ENCODE measurements around the gene GABRD. TPM values are rescaled to one million over a fixed set of nuclear protein-coding genes. Genes with fewer than 3 reads are reported as not detected.

The GABRD gene
- total RNA-seq, 1 experiment from 2014 or later, result not detected

DNA sequence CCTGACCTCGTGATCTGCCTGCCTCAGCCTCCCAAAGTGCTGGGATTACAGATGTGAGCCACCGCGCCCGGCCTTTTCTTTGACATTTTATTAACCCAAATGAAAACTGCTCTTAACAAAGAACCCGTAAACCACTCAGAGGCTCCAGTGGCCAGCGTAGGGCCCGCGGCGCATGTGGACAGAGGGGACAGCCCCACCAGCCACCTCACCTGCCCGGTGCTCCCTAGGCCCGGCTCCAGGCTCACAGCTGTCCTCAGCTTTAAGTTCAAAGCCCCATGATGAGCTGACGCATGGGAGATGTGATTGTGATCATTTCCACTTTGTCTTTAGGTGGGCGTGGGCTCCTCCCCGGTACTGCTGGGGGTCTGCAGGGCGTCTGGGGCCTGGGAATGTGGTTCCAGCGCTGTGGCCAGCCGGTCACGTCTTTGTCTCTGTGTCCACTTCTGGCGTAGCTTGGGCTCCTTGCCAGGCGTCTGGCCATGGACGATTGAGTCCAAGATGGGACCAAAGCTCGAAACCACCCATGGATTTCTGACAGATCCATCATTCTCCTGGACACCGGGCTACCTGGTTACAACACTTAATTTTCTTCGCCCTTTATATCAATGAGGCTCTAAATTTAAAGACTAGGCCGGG is 37.9 kb downstream of the GABRD start:
- H3K36me3 ChIP-seq, result no peaks in the 10 kb centered on the region
- peaks cover 16% of the 10 kb centered on the region for H3K27me3 ChIP-seq
- DNase-seq, result no peak
- peaks cover 6% of the 10 kb centered on the region; the same call in 1 of the 2 replicates for H3K4me1 ChIP-seq
- H3K27ac ChIP-seq, result no peak overlapping the region
- H3K4me3 ChIP-seq, result no peak overlapping the region
- H3K9me3 ChIP-seq (replicated peaks), result no peaks in the 10 kb centered on the region

- Histone ChIP-seq H3K4me1 (peaks cover 6% of the 10 kb centered on the region; the same call in 1 of the 2 replicates), H3K9me3 (replicated peaks) (no peaks in the 10 kb centered on the region), H3K27me3 (peaks cover 16% of the 10 kb centered on the region), H3K4me3 (peak overlapping the region; percentile 12; the same call in 1 of the 2 replicates), H3K27ac (no peak overlapping the region), H3K36me3 (no peaks in the 10 kb centered on the region)
- peak; percentile 50 to 63 for DNase-seq
Measured at GRCh38 chr1:2059290-2059953, 40.3 kb downstream of the GABRD start.

GRCh38 chr1:2060072-2060471 is 40.9 kb downstream of the GABRD start:
- peak overlapping the region; percentile 12; the same call in 1 of the 2 replicates for H3K4me3 ChIP-seq
- H3K9me3 ChIP-seq (replicated peaks), result no peaks in the 10 kb centered on the region
- H3K36me3 ChIP-seq, result no peaks in the 10 kb centered on the region
- no peak for DNase-seq
- H3K27me3 ChIP-seq, result peaks cover 16% of the 10 kb centered on the region
- H3K4me1 ChIP-seq, result peaks cover 6% of the 10 kb centered on the region; the same call in 1 of the 2 replicates
- no peak overlapping the region for H3K27ac ChIP-seq

DNA sequence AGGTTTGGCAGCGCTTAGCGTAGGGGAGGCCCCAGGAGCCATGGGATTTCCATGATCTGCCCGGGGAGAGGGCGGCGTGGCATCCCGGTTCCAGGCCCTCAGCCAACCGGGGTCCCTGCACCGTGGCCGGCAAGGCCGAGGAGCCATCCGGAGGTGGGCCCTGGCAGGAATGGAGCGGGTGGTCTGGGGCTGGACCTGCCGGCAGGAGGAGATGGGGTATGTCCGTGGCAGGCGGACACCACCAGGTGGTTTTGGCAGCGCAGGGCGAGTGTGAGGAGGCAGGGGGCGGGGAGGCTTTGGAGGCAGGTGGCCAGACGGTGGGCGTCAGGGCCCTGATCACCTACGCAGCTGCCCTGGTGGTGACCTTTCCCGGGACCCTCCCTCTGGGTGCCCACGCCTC is 41.4 kb downstream of the GABRD start:
- DNase-seq, result no peak
- no peaks in the 10 kb centered on the region for H3K36me3 ChIP-seq
- H3K4me3 ChIP-seq, result no peak overlapping the region
- H3K27me3 ChIP-seq, result peaks cover 16% of the 10 kb centered on the region
- peaks cover 6% of the 10 kb centered on the region; the same call in 1 of the 2 replicates for H3K4me1 ChIP-seq
- H3K27ac ChIP-seq, result no peak overlapping the region
- H3K9me3 ChIP-seq (replicated peaks), result no peaks in the 10 kb centered on the region

DNA sequence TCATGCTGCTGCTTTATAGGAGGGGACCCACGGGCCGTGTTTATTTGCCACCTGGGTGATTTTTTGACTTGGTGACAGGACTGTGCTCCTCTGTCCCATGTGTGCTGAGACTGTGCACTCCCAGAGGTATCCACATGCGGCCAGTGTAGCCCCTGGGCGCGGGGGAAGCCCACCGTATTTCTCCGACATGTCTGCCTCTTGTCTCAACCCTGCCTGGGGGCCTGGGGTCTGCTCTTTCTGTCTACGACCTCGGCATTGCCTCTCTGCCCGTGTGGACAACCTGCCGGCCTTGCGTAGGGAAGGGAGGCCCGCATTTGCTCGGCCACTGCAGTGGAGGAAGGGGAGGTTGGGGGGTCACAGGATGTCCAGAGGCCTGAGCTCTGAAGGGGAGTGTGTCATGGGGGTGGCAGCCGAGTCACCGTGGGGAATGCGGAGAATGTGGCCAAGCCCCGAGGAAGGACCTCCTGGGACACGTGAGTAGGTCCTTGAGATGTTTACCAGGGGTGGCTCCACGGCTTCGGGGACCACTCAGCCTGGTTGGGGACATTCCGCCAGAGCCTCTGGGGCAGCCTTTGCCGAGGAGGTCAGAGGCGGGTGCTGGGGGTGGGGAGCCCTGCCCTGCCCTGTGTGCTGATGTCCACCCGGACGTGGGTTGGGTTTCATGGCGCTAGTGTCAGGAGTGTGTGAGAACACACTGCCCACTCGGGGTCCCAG is 42.1 kb downstream of the GABRD start:
- DNase-seq, result no peak
- Histone ChIP-seq H3K36me3 (no peaks in the 10 kb centered on the region), H3K27me3 (peaks cover 16% of the 10 kb centered on the region), H3K4me1 (peaks cover 6% of the 10 kb centered on the region; the same call in 1 of the 2 replicates), H3K27ac (no peak overlapping the region), H3K4me3 (no peak overlapping the region), H3K9me3 (replicated peaks) (peaks cover 4% of the 10 kb centered on the region; the same call in 1 of the 2 replicates)

DNA sequence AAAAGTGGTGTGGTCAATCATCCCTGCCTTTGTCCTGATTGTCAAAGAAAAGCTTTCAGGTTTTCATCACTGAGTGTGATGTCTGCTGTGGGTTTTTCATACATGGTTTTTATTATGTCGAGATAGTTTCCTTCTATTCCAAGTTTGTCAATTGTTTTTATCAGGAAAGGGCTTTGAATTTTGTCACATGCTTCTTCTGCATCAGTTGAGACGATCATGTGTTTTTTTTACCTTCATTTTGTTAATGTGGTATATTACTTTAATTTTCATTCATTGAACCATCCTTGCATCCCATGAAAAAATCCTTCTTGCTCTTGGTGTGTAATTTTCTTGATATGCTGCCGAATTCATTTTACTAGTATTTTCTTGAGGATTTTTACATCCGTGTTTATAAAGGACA is 46.6 kb downstream of the GABRD start:
- no peaks in the 10 kb centered on the region for H3K4me1 ChIP-seq
- peaks cover 4% of the 10 kb centered on the region; the same call in 1 of the 2 replicates for H3K9me3 ChIP-seq (replicated peaks)
- H3K27ac ChIP-seq, result no peak overlapping the region
- H3K27me3 ChIP-seq, result peaks cover 7% of the 10 kb centered on the region; the same call in 1 of the 2 replicates
- H3K4me3 ChIP-seq, result no peak overlapping the region
- DNase-seq, result no peak
- no peaks in the 10 kb centered on the region for H3K36me3 ChIP-seq

DNA sequence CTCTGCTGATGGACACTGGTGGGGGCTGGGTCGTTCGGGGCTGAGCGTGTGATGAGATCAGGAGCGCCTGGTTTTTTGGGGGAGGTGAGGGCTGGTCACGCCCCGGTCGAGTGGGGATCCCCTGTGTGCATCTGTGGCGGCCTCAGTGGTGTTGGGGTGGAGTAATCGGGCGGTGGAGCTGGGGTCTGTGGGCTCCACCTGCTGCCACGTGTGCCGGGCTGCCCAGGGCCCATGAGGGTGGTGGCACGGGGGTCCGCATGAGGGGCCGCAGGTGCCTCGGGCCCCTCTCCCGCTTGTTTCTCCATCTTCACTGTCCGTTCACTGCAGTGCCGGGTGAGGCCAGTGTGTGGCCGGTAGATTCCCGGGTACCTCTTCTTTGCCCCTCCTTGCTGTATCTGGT is 48.2 kb downstream of the GABRD start:
- H3K4me1 ChIP-seq, result no peaks in the 10 kb centered on the region
- H3K9me3 ChIP-seq (replicated peaks), result peaks cover 4% of the 10 kb centered on the region; the same call in 1 of the 2 replicates
- peaks cover 17% of the 10 kb centered on the region for H3K27me3 ChIP-seq
- no peaks in the 10 kb centered on the region for H3K36me3 ChIP-seq
- H3K4me3 ChIP-seq, result no peak overlapping the region
- H3K27ac ChIP-seq, result no peak overlapping the region
- DNase-seq, result no peak

GRCh38 chr1:2067981-2068380 is 48.8 kb downstream of the GABRD start:
- Histone ChIP-seq H3K9me3 (replicated peaks) (peaks cover 4% of the 10 kb centered on the region; the same call in 1 of the 2 replicates), H3K27ac (no peak overlapping the region), H3K36me3 (no peaks in the 10 kb centered on the region), H3K4me3 (no peak overlapping the region), H3K4me1 (no peaks in the 10 kb centered on the region), H3K27me3 (peaks cover 23% of the 10 kb centered on the region)
- no peak for DNase-seq

GRCh38 chr1:2068951-2069350 is 49.8 kb downstream of the GABRD start:
- peaks cover 32% of the 10 kb centered on the region for H3K27me3 ChIP-seq

GRCh38 chr1:2070016-2070415 is 50.9 kb downstream of the GABRD start:
- H3K4me1 ChIP-seq, result no peaks in the 10 kb centered on the region
- peaks cover 39% of the 10 kb centered on the region for H3K27me3 ChIP-seq
- DNase-seq, result no peak
- no peak overlapping the region for H3K27ac ChIP-seq
- no peaks in the 10 kb centered on the region for H3K36me3 ChIP-seq
- H3K4me3 ChIP-seq, result no peak overlapping the region
- H3K9me3 ChIP-seq (replicated peaks), result peaks cover 4% of the 10 kb centered on the region; the same call in 1 of the 2 replicates

More at GRCh38 chr1:2068951-2069350, 49.8 kb downstream of the GABRD start:
- H3K36me3 ChIP-seq, result no peaks in the 10 kb centered on the region
- no peaks in the 10 kb centered on the region for H3K4me1 ChIP-seq
- no peak overlapping the region for H3K27ac ChIP-seq
- DNase-seq, result no peak
- no peak overlapping the region for H3K4me3 ChIP-seq
- peaks cover 4% of the 10 kb centered on the region; the same call in 1 of the 2 replicates for H3K9me3 ChIP-seq (replicated peaks)

- Histone ChIP-seq H3K4me1 (no peaks in the 10 kb centered on the region), H3K4me3 (no peak overlapping the region), H3K9me3 (replicated peaks) (peaks cover 2% of the 10 kb centered on the region; the same call in 1 of the 2 replicates), H3K36me3 (no peaks in the 10 kb centered on the region), H3K27me3 (peaks cover 44% of the 10 kb centered on the region), H3K27ac (no peak overlapping the region)
- DNase-seq, result no peak
Measured at GRCh38 chr1:2070800-2071530, 51.8 kb downstream of the GABRD start.

DNA sequence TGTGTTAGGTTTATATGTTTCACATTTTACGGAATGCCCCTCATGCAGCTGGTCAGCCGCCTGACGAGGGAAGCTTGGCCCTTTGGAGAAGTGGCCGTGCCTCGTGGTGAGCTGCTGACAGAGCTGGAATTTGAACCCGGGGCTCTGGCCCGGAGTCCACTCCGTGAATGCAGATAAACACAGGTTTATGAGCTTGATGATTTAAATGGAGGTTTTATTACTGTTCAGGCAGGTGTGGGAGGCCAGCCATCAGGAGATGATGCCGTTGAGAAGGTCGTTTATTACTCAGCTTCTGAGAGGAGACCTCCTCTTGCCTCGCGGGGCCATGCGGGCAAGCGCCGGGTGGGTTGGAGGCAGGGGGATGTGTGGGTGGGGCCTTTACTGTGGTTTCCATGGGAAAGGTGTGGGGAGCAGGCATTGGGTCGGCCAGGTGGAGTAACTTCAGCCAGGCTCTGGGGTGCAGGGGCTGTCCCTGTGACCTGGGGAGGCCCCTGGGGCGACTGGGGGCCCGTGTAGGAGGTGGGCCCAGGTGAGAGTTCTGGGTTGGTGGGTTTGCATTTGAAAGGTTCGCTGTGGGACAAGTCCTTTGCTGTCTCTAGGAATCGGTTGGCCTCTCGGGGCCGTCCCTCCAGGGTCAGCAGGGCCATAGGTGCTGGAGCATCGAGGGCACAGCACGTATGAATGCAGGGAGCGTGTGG is 53.1 kb downstream of the GABRD start:
- Histone ChIP-seq H3K4me3 (no peak overlapping the region), H3K36me3 (no peaks in the 10 kb centered on the region), H3K4me1 (no peaks in the 10 kb centered on the region), H3K27me3 (peaks cover 44% of the 10 kb centered on the region), H3K9me3 (replicated peaks) (no peaks in the 10 kb centered on the region), H3K27ac (no peak overlapping the region)
- DNase-seq, result no peak

DNA sequence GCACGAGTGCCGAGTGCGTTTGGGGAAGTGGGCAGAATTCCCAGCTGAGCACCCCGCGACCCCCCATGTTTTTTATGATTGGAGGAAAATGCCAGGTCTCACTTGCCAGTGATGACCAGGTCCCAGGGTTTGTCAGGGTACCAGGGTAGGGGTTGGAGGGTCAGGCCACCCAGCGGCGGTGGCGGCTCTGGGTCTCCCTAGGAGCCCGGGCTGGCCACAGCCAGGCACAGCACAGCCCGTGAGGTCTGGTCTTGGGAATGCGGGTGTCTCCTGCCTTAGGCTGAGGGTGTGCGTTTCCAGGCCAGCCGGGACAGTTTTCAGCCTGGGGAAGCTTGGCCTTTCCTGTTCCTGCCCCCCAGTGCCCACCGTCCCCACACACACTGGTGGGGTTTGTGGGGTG is 53.7 kb downstream of the GABRD start:
- H3K4me1 ChIP-seq, result no peaks in the 10 kb centered on the region
- no peaks in the 10 kb centered on the region for H3K36me3 ChIP-seq
- no peak overlapping the region for H3K27ac ChIP-seq
- peaks cover 44% of the 10 kb centered on the region for H3K27me3 ChIP-seq
- H3K4me3 ChIP-seq, result no peak overlapping the region
- H3K9me3 ChIP-seq (replicated peaks), result peaks cover 3% of the 10 kb centered on the region; the same call in 1 of the 2 replicates
- no peak for DNase-seq
